HG02798 (cell line): ENCODE data around the gene USP51.
A peak's percentile ranks its signal among the peaks of the same experiment; 100 is the strongest.
"Not testable (repeated sequence)": the region's sequence is repeated elsewhere in the genome, so short reads cannot be mapped to it uniquely, and the experiment has no call there.

Experiments
- ATAC-seq: cut with Tn5 transposase; IDR thresholded peaks from one replicate; pipeline ENCODE4 v1.9.1; 2021; ENCODE audit warnings: mild to moderate bottlenecking; ENCODE audit not compliant: unreplicated experiment, poor library complexity

The USP51 gene

DNA sequence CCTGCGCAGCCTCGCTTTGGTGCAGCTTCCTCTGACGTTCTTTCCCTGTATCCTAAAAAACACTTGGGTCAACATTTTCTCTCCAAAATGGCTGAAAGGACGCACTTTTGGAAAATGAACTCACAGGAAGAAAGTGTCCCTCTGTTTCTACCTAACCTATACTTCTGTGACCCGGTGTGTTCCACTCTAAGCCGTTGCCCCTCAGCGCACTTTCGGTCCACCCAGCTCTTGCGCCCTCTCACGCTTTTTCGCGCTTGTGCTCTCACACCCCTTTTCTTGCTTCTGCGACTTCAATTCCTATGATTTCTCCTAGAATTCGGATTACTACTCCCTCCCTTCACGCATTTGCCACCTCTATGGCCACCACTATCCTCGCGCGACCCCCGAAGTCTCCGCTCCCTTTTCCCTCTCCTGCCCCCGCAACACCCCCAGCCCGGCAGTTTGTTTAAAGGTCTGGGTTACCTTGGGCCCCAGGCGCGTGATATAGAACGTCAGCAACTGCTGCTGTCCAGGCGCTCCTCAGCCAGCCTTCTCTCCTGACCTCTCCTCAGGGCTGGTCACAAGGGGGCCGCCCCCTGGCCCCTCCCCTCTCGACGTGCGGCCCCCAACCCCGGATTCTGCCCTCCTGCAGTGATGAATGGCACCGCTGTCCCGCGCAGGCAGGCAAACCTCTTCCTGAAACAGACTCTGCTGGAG lies at the start of gene USP51:
USP51 (minus strand) TSS at position 535 of the 696 bp plus-strand sequence. CDS start 909 bp downstream, outside the sequence.
- ATAC-seq: peak; percentile 58

DNA sequence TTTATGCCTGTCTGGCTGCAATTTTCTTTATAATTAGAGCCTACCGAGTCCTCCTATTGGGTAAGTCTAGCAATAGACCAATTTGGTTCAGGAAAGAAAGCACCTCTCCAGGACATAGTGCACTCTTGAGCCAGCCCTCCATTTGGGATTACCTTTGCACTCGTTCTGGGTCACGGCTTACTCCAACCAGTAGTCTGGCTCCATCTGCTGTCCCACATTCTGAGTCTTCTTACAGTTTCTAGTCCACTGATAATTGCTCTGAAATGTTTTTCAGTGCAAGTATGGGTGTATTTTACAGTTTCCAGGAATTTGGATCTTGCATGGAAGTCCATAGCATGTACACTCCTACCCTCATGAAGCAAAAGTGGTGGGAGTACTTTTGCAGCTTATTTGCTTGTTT lies 34.8 kb upstream of the USP51 start:
- ATAC-seq: no peak

DNA sequence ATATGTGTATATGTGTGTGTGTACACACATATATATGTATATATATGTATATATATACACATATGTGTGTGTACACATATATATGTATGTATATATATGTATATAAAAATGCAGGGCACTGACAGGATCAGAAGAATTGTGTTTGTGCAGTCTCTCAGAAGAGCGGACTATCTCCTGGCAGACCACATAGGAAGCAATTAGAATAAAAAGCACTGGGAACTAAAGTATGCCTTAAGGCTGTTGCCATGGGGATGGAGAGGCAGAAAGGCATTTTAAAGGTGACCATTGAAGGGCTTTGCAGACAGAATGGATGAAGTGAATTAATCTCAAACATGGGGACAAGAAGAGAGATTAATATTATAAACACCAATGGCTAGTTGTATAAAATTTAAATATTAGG lies 33.7 kb upstream of the USP51 start:
- no peak for ATAC-seq

DNA sequence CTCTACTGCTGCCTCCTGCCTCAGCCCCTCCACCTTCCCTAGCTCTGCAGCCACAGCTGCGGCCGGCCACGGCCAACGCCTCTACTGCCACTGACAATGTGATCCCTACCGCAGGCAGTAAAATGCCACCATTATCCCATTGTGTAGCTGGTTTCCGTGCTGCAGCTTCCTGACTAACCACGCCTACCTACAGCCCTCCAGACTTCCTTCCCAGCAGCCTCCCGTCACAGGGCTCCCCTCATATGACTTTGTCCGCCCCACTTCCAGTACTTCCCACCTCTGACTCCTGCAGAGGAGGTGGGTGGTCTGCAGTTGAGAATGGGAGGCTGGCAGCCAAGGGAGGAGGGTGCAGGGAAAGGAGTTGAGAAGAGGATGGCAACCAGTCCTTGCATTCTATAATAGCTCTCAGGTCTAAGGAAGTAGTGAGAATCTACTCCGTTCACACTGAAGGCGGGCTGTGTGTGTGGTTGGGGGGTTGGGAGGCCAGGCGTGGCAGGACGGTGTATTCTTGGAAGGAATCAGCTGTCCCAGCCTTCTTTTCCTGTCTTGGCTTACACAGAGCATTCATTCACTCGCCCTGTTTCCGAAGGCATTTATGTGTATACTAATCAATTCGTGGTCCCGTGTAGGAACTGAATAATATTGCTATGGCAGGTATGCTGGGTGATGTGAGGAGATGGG lies 33.1 kb upstream of the USP51 start:
- no peak for ATAC-seq

DNA sequence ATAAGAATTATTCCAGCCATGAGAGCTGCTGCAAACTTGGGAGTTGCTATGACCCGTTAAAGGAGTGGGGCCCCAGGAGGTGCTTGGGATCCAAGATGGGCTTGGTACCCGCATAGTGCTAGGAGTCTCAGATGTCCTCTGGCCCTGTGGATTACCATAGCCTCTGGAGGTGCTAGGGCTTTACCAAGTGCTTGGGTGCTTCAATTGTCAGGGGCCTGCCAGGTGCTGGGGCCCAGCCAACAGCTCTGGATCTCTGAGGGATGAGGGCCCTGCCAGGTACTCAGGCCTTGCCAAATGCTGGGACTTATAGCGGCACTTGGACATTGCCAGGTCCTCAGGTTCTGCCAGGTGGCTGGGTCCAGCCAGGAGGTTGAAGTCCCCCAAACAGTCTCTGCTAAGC lies 32.0 kb upstream of the USP51 start:
- ATAC-seq: no peak

DNA sequence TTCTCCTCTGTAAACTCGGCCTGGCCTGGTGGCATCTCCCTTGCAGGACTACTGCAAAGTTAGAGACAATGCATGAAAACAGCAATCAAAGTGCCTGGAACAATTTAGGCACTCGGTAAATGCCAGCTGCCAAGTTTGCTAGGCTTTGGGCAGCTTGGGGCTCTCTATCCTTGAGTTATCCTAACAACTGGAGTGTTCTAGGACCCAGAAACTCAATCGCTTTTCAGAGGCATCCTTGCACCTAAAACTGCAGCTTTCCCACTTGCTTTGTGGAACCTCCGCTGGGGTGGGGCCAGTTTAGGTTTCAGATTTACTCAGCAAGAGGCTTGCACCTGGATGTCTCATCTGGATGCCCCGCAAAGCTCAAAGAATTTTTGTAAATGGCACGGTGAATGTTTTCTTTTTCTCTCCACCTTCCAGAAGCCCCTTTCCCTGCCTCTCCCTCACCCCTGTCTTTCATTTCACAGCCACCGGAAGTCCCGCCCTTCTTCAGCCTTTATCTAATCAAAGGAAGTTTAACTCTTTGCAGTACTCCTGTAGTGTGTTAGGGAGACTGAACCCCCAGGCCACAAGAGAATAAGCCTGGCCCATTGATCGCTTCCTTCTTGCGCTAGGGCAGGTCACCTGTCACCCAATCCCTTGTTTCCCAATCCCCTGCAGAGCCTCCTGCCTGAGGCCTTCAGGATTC lies 27.3 kb upstream of the USP51 start:
- not testable (repeated sequence) for ATAC-seq

DNA sequence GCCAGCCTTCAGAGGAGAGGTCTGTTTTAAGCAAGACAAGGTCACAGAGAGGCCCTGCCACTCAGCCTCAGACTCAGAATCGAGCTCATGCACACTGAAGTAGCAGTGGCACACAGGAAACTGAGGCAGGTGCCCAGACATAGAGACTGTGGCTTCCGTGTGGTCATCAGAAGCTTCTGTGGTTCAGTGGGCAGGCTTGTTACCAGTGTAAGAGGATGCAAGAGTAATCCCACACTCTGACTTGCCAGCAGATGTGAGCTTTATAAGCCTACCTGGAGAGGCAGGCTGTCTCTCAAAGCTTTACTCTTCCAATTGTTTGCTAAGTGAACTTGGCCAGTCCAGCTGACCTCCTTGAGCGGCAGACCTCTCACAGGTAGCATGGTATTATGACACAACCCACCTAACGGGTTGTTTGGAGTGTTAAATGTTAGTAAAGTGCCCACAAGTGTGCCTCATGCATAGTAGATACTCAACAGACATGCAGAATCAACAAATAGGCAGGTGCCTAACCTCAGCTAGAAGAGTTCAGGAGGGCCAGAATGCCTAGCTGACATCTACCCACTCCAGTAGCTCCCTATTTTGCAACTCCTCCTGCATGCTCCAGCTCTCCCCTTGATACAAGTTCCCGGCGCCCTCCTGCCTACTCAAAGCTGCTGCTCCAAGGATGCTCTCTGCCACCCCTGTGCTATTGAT lies 23.5 kb upstream of the USP51 start:
- ATAC-seq: not testable (repeated sequence)

DNA sequence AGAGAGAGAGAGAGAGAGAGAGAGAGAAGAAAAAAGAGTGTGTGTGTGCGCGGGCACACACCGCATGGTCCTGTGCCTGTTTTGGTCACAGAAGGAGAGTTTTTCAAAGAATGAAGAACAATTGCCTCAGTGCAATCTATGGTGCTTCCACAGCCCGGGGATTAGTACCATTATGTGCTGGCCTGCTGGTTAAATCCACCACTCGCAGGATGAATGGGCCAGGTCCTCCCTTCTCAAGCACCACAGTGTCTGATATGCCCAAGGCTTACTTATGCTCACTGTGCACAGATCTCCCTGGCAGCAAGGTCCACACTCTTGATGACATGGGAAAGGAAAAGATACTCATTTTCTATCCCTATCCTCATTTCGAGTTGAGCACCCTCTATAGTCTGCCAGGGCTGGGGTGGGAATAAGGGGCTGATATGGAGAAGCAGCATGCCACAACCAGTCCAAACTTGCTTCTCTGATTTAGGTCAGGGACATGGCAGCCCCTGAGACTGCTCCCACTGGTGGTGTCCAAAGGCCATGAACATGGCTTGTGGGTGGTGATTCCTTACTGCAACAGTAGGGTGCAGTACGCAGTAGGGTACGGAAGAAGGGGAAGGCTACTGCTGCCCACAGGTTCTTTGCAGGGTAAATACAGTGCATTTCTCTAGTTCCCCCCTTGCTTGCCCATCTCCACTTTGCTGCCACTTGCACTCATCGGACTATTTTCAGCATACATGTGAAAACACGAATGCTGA lies 18.9 kb upstream of the USP51 start:
- ATAC-seq: not testable (repeated sequence)

DNA sequence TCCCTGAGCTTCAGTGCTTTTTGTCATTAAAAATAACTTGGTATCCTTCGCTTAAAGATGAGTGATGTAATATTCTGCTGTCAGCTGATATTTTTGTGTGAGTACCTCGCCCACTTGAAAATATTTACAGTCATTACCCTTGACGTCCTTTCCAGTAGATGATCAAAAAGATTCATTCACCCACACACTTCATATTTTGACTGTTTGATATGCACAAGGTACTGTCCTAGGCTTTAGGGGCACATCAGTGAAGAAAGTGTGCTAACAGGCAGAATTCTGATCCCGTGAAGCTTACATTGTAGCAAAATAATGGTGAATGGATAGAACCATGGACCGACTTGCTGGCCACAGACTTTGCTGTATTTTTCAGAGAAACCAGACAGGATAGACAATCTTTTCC lies 18.1 kb upstream of the USP51 start:
- ATAC-seq: not testable (repeated sequence)

DNA sequence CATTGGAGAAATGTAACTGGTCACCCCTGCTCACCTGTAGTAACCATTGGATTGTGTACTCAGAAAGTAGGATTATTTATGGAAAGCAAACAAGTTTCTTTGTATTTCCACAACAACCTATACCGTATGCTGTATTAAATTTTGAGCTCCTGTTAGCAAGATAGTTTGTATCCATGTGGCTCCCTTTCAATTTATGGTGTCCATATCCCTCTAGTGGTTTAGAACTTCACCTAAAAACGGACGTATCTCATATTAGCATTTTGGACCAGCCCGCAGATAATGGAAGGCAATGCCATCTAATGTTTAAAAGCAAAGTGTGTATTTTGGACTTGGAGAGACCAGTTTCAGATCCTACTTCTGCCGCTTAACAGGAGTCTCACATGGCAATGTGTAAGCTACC lies 17.4 kb upstream of the USP51 start:
- ATAC-seq: not testable (repeated sequence)

DNA sequence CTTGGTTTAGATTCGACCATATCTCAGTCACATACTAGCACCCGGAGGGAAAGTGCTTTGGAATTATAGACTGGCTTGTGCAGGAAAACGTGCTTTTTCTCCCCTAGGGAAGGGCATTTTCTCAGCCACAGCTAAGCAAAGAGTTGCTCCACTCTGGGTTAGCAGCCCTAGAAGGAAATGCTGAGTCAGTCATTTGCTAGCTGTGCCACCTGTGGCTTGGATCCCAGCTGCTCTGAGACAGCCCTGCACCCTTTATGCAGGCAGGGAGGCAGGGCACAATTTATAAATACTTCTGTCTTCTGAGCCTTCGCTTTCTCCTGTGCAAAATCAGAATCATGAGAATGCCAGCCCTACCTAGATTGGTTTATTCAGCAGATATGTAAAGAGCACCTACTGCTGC lies 1.3 kb upstream of the USP51 start:
- ATAC-seq: no peak

DNA sequence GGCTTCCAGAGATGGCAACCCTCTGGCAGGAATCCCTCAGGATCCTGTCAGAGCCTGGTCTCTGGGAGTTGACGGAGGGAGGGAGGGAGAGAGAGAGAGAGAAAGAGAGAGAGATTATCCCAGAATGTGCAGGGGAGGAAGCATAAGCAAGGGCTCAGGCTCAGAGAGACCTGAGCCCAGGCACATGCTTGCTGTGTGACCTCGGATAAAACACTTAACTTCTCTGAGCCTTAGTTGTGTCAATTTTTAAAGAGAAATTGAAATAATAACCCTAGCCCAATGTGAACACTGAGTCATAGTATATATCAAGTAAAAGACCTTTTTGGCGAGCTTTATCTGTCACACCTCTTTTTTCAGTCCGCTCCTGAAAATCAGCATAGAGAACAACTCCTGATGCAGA lies 473 bp upstream of the USP51 start:
- ATAC-seq: no peak

DNA sequence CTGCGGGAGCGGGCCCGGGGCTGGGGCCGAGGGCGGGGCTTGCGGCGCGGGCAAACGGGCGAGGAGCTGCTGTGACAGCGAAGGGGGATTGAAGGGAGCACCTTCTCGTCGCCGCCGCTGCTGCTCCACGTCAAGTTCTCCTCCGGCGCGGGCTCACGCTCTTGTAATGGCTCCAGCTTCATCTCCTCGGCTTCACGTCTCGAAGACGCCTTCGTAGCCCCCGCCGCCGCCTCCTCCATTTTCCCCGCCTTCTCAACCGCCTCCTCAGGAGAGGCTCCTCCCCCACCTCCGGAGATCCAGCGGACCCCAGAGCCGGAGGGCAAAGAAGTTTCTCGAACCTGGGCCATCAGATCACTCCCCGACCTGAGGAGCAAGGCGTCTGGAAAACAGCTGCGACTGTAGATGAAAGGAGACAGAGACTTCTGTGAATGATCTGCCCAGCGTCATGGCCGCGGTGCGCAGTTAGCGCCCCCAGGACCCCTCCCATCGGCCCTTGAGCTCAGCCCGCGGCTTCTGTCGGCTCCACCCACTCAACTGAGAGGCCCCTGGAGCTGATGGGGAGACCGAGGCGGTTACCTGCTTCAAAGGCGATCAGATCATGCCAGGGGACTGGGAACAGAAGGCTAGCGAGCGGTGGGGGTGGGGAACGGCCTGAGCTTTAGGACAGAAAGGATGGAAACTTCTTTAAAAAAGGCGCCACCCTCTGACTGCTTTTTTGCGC lies 895 bp downstream of the USP51 start:
- ATAC-seq: peak; percentile 72

DNA sequence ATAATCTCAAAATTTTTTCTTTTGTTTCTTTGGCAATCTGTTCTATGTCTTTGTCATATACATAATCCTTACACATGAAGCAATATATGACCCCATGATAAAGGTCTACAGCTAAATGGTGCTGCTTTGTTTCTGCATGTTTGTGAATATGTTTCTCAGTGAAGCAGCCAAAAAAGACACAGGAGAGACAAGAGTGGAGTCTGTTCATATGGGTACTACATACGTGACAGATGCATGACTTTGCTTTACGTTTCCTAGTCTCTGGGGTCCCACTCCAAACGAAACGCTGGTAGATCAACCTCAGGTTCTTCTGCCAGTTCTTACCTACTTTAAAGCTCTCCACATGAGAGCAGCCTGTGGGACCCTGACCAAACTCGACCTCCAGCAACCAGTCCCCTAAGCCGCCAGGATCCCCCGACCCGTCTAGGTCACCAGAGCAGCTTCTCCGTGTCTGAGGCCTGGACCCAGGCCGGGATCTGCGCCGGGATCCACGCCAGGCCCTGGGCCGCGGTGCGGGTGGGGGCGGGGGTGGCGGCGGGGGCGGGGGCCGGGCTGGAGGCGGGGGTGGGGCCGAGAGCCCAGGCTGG lies 1.5 kb downstream of the USP51 start:
- no peak for ATAC-seq

DNA sequence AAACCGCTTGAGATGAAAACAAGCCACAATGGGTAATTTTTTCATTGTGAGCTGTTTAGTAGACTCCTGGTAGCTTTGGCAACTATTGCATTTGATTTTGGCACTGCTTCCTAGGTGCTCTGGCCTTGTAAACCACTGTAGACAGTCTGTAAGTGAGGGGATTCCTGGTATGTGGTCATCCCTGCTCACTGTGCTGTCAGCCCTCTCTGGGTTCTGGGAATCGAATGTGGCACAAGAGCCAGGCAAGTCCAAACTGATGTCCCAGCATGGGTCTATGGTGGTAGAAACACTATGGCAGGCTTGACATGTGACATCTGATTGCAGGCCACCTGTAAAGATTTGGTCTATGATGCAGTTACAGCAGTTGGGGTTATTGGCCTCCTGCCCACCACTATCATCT lies 2.5 kb downstream of the USP51 start:
- ATAC-seq: no peak

DNA sequence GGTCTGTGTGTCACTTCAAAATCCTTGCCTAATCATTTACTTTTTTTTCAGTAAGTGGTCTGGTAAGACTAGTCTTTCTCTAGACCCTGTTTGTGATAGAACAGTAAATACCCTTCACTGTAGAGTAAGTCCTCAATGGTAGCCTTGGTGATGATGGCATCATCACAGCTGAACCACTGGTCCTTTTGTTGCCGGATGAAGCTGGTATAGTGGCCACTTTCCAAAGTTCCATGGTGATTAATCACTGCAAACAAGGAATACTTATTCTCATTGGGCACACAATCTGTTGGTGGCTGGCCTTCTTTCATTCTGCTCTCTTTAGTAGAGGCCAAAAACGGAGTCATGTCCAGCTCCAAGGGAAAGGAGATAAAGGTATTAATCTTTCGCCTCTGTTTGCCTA lies 2.9 kb downstream of the USP51 start:
- ATAC-seq: no peak

DNA sequence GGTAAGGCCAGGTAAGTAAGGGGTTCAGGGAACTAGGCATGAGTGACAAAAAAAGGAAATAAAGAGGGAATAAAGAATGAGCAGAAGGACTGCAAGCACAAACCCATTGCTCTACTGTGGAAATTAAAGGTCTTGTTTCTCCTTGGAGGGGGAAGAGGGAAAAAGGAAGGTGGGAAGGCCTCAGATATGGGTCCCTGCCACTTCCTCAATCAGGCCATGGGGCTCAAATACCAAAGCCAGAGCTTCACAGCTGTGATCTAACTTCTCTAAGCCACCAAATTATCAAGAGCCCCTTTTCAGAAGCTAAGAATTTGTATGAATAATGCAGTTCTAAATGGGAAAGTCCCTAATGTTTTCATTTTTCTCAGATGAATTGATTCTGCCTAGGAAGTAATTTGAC lies 4.7 kb downstream of the USP51 start:
- ATAC-seq: no peak

DNA sequence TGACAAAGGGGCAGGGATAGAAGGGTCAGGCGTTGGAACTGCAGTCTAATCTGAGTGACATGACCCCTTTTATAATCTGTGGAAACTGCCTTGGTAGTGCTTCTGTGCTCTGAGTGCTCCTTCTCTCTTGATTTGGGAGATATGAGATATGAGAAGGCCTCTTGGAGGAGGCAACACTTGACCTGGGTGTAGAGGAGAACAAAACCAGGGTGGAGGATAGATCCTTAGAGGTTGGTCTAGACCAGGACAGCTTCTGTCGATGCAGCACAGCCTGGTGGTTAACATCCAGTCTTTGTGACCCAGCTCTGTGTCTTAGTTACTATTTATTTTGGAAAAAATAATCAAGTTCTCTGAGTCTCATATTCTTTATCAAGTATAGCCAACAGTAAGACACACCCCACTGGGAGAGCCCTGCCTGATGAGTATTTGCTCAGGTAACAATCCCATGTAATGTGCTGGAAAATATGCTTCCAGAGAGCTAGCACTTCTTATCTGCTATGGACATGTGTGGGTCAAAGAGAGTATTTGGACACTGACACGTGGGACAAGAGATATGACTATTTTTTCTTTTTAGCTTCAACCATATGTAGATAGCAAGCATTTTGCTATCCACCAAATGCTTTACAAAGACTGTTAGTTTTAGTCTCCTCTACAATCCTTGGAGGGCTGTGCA lies 9.1 kb downstream of the USP51 start:
- no peak for ATAC-seq

DNA sequence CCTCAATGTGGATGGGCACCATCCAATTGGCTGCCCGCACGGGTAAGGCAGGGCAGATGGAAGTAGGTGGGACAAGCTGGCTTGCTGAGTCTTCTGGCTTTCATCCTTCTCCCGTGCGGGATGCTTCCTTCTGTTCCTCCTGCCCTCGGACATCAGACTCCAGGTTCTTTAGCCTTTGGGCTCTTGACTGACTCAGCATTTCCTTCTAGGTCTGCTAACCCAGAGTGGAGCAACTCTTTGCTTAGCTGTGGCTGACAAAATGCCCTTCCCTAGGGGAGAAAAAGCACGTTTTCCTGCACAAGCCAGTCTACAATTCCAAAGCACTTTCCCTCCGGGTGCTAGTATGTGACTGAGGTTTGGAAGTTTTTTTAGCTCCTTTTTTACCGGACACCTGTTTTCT lies 9.7 kb downstream of the USP51 start:
- ATAC-seq: not testable (repeated sequence)
